Hepatocyte (in vitro differentiated cells): ENCODE measurements around the gene ATP9B.

Source experiments
- CTCF ChIP-seq: fragments of 200-600 bp; sonication (generic); IDR thresholded peaks from 2 replicates; pipeline ENCODE4 v1.5.1; 2016; ENCODE audit warnings: antibody characterized with exemption, mild to moderate bottlenecking; ENCODE audit not compliant: poor library complexity
- EZH2phosphoT487 ChIP-seq: fragments of 200-600 bp; sonication (generic); IDR thresholded peaks from one replicate; pipeline ENCODE4 v1.6.1; 2018; ENCODE audit warnings: antibody characterized with exemption, mild to moderate bottlenecking, low read depth, moderate library complexity; ENCODE audit not compliant: unreplicated experiment, severe bottlenecking

- no peak for TF ChIP-seq CTCF
- TF ChIP-seq EZH2phosphoT487: no peak
Measured at GRCh38 chr18:79118797-79119196, 49.6 kb downstream of the ATP9B start.
